Subcutaneous abdominal adipose tissue (tissue), 5 donors: Measurements from ENCODE around the gene NRG3.

ENCODE experiments used
- H3K27ac ChIP-seq: one replicate; pipeline ENCODE4 v1.7.0; 2013; ENCODE audit warnings: low read depth, mild to moderate bottlenecking, inconsistent platforms, low read length, moderate library complexity
- H3K27me3 ChIP-seq, 5 donors: one replicate each; pipeline ENCODE4 v1.7.0; 2013; ENCODE audit warnings: low read length in 5 of 5, inconsistent platforms in 1 of 5; ENCODE audit not compliant: control insufficient read depth in 5 of 5, insufficient read depth in 4 of 5
- H3K36me3 ChIP-seq, 5 donors: one replicate each; pipeline ENCODE4 v1.7.0; 2013; ENCODE audit warnings: low read length in 5 of 5; ENCODE audit not compliant: control insufficient read depth in 5 of 5, insufficient read depth in 5 of 5
- H3K4me1 ChIP-seq, 5 donors: one replicate each; pipeline ENCODE4 v1.7.0; 2013; ENCODE audit warnings: low read length in 5 of 5, mild to moderate bottlenecking in 3 of 5, moderate library complexity in 1 of 5; ENCODE audit not compliant: control insufficient read depth in 5 of 5, insufficient read depth in 5 of 5
- H3K4me3 ChIP-seq, 5 donors: one replicate each; pipeline ENCODE4 v1.7.0; 2013; ENCODE audit warnings: low read length in 5 of 5, low read depth in 1 of 5
- H3K9ac ChIP-seq, 5 donors: one replicate each; pipeline ENCODE4 v1.7.0; 2013; ENCODE audit warnings: low read length in 5 of 5, mild to moderate bottlenecking in 4 of 5, moderate library complexity in 3 of 5
- H3K9me3 ChIP-seq, 5 donors: one replicate each; pipeline ENCODE4 v1.7.0; 2013; ENCODE audit warnings: low read length in 5 of 5; ENCODE audit not compliant: control insufficient read depth in 5 of 5
- donor health status: healthy.
- donor health status: healthy.
- donor health status: healthy.
- donor health status: healthy.
- donor health status: healthy.

Gene NRG3

GRCh38 chr10:82190432-82191260 lies 315.7 kb downstream of the NRG3 start:
- Histone ChIP-seq H3K27ac (peak overlapping the region; percentile 14), H3K27me3 (no peaks in the 10 kb centered on the region), H3K4me1 (peaks cover 0 to 16% (median 8%) of the 10 kb centered on the region in 5 donors), H3K9me3 (peaks cover 0 to 4% (median 0%) of the 10 kb centered on the region in 5 donors), H3K9ac (peak overlapping the region in 1 of 5 donors; percentile 8), H3K36me3 (no peaks in the 10 kb centered on the region), H3K4me3 (peak overlapping the region in 4 of 5 donors; percentile 25 to 36 (median 34))

GRCh38 chr10:82191653-82192052 lies 316.7 kb downstream of the NRG3 start:
- Histone ChIP-seq H3K9me3 (peaks cover 0 to 7% (median 0%) of the 10 kb centered on the region in 5 donors), H3K27ac (no peak overlapping the region), H3K27me3 (no peaks in the 10 kb centered on the region), H3K4me1 (peaks cover 0 to 16% (median 8%) of the 10 kb centered on the region in 5 donors), H3K9ac (no peak overlapping the region), H3K4me3 (no peak overlapping the region), H3K36me3 (no peaks in the 10 kb centered on the region)

GRCh38 chr10:82192665-82193064 lies 317.7 kb downstream of the NRG3 start:
- Histone ChIP-seq H3K4me1 (peaks cover 0 to 16% (median 8%) of the 10 kb centered on the region in 5 donors), H3K27me3 (no peaks in the 10 kb centered on the region), H3K4me3 (no peak overlapping the region), H3K9ac (no peak overlapping the region), H3K9me3 (peaks cover 0 to 7% (median 0%) of the 10 kb centered on the region in 5 donors), H3K36me3 (no peaks in the 10 kb centered on the region), H3K27ac (no peak overlapping the region)

GRCh38 chr10:82194419-82194818 lies 319.4 kb downstream of the NRG3 start:
- no peak overlapping the region for H3K4me3 ChIP-seq
- no peak overlapping the region for H3K27ac ChIP-seq
- peaks cover 0 to 16% (median 8%) of the 10 kb centered on the region in 5 donors for H3K4me1 ChIP-seq
- peaks cover 0 to 7% (median 0%) of the 10 kb centered on the region in 5 donors for H3K9me3 ChIP-seq
- H3K27me3 ChIP-seq: no peaks in the 10 kb centered on the region
- H3K9ac ChIP-seq: no peak overlapping the region
- no peaks in the 10 kb centered on the region for H3K36me3 ChIP-seq

GRCh38 chr10:82206831-82207230 lies 331.8 kb downstream of the NRG3 start:
- H3K9ac ChIP-seq: no peak overlapping the region
- peaks cover 0 to 4% (median 0%) of the 10 kb centered on the region in 5 donors for H3K4me1 ChIP-seq
- H3K9me3 ChIP-seq: no peaks in the 10 kb centered on the region
- no peak overlapping the region for H3K4me3 ChIP-seq
- H3K36me3 ChIP-seq: no peaks in the 10 kb centered on the region
- H3K27me3 ChIP-seq: no peaks in the 10 kb centered on the region
- H3K27ac ChIP-seq: no peak overlapping the region

GRCh38 chr10:82208726-82209125 lies 333.7 kb downstream of the NRG3 start:
- Histone ChIP-seq H3K27me3 (no peaks in the 10 kb centered on the region), H3K36me3 (no peaks in the 10 kb centered on the region), H3K4me3 (no peak overlapping the region), H3K27ac (no peak overlapping the region), H3K4me1 (peaks cover 0 to 9% (median 0%) of the 10 kb centered on the region in 5 donors), H3K9me3 (no peaks in the 10 kb centered on the region), H3K9ac (no peak overlapping the region)

GRCh38 chr10:82210331-82210730 lies 335.3 kb downstream of the NRG3 start:
- Histone ChIP-seq H3K4me3 (no peak overlapping the region), H3K27ac (no peak overlapping the region), H3K27me3 (no peaks in the 10 kb centered on the region), H3K9me3 (no peaks in the 10 kb centered on the region), H3K4me1 (peaks cover 0 to 9% (median 0%) of the 10 kb centered on the region in 5 donors), H3K9ac (no peak overlapping the region), H3K36me3 (no peaks in the 10 kb centered on the region)

GRCh38 chr10:82211346-82211745 lies 336.4 kb downstream of the NRG3 start:
- H3K4me3 ChIP-seq: no peak overlapping the region
- no peak overlapping the region for H3K9ac ChIP-seq
- no peaks in the 10 kb centered on the region for H3K9me3 ChIP-seq
- no peak overlapping the region for H3K27ac ChIP-seq
- peaks cover 0 to 9% (median 0%) of the 10 kb centered on the region in 5 donors for H3K4me1 ChIP-seq
- H3K36me3 ChIP-seq: no peaks in the 10 kb centered on the region
- no peaks in the 10 kb centered on the region for H3K27me3 ChIP-seq

- H3K9ac ChIP-seq: no peak overlapping the region
- H3K4me3 ChIP-seq: no peak overlapping the region
- no peaks in the 10 kb centered on the region for H3K27me3 ChIP-seq
- no peaks in the 10 kb centered on the region for H3K36me3 ChIP-seq
- H3K27ac ChIP-seq: no peak overlapping the region
- H3K9me3 ChIP-seq: no peaks in the 10 kb centered on the region
- H3K4me1 ChIP-seq: peaks cover 0 to 14% (median 0%) of the 10 kb centered on the region in 5 donors
Measured at GRCh38 chr10:82212753-82213152, 337.8 kb downstream of the NRG3 start.

- Histone ChIP-seq H3K9me3 (no peaks in the 10 kb centered on the region), H3K9ac (no peak overlapping the region), H3K4me1 (peaks cover 0 to 14% (median 0%) of the 10 kb centered on the region in 5 donors), H3K27ac (no peak overlapping the region), H3K4me3 (no peak overlapping the region), H3K27me3 (no peaks in the 10 kb centered on the region), H3K36me3 (no peaks in the 10 kb centered on the region)
Measured at GRCh38 chr10:82213784-82214183, 338.8 kb downstream of the NRG3 start.
